GM18505 (cell line): ENCODE measurements around the gene KCNE2.
"Not testable (repeated sequence)": the region's sequence is repeated elsewhere in the genome, so short reads cannot be mapped to it uniquely, and the experiment has no call there.

Experiments
- ATAC-seq: cut with Tn5 transposase; IDR thresholded peaks from one replicate; pipeline ENCODE4 v1.9.1; 2021; ENCODE audit not compliant: unreplicated experiment
- POLR2A ChIP-seq: IDR thresholded peaks from 4 replicates; pipeline ENCODE4 v1.6.1; 2011; ENCODE audit warnings: borderline replicate concordance; ENCODE audit not compliant: insufficient read depth, insufficient read length; ENCODE audit errors: extremely low read depth

The KCNE2 gene

GRCh38 chr21:34364921-34365320 is 1.1 kb downstream of the KCNE2 start:
- no peak for TF ChIP-seq POLR2A
- no peak for ATAC-seq

GRCh38 chr21:34365809-34366208 is 2.0 kb downstream of the KCNE2 start:
- ATAC-seq: no peak
- TF ChIP-seq POLR2A: no peak

- no peak for ATAC-seq
- TF ChIP-seq POLR2A: no peak
Measured at GRCh38 chr21:34367320-34367935, 3.6 kb downstream of the KCNE2 start.

GRCh38 chr21:34369741-34370140 is 5.9 kb downstream of the KCNE2 start:
- no peak for ATAC-seq

GRCh38 chr21:34372321-34372720 is 8.5 kb downstream of the KCNE2 start:
- no peak for ATAC-seq
- no peak for TF ChIP-seq POLR2A

More at GRCh38 chr21:34369741-34370140, 5.9 kb downstream of the KCNE2 start:
- no peak for TF ChIP-seq POLR2A

- ATAC-seq: not testable (repeated sequence)
Measured at GRCh38 chr21:34374462-34374861, 10.7 kb downstream of the KCNE2 start.

- ATAC-seq: peak; percentile 91
Measured at GRCh38 chr21:34374940-34375618, 11.3 kb downstream of the KCNE2 start, which contains the start of gene SMIM11. Gene SMIM11 (plus strand): TSS chr21:34375507. CDS start chr21:34379505, 3,998 bp downstream.

- ATAC-seq: peak; percentile 62
Measured at GRCh38 chr21:34375619-34375972, 11.8 kb downstream of the KCNE2 start.

GRCh38 chr21:34383138-34383537 is 19.3 kb downstream of the KCNE2 start:
- ATAC-seq: not testable (repeated sequence)

GRCh38 chr21:34383724-34384415 is 20.1 kb downstream of the KCNE2 start:
- not testable (repeated sequence) for ATAC-seq

- ATAC-seq: not testable (repeated sequence)
Measured at GRCh38 chr21:34400522-34400921, 36.7 kb downstream of the KCNE2 start.

- not testable (repeated sequence) for ATAC-seq
Measured at GRCh38 chr21:34404742-34405141, 40.9 kb downstream of the KCNE2 start.

GRCh38 chr21:34405686-34406085 is 41.9 kb downstream of the KCNE2 start:
- not testable (repeated sequence) for ATAC-seq

GRCh38 chr21:34406102-34406501 is 42.3 kb downstream of the KCNE2 start:
- not testable (repeated sequence) for ATAC-seq

- ATAC-seq: not testable (repeated sequence)
Measured at GRCh38 chr21:34406676-34407075, 42.9 kb downstream of the KCNE2 start.

- ATAC-seq: not testable (repeated sequence)
Measured at GRCh38 chr21:34407294-34407693, 43.5 kb downstream of the KCNE2 start.

GRCh38 chr21:34417448-34418077 is 53.8 kb downstream of the KCNE2 start:
- not testable (repeated sequence) for ATAC-seq
